ACHN (cell line): ENCODE data around the gene OXSM.

Experiments used
- DNase-seq: peaks from one replicate; pipeline ENCODE4 v3.0.0-alpha.2; 2015
- in situ Hi-C: cut with HindIII; loops from 2 replicates; pipeline ENCODE4 v1.10.0; 2017; ENCODE audit warnings: low sequenced_read_pairs, low pct_ligation_motif_present, low pct_unique_long_range_greater_than_20kb

Gene OXSM

GRCh38 chr3:25843332-25843731 is 53.4 kb downstream of the OXSM start:
- DNase-seq = peak; percentile 32
- in situ Hi-C loops = no loop called here
